ENCODE results near the gene NSUN2.

The NSUN2 gene

DNA sequence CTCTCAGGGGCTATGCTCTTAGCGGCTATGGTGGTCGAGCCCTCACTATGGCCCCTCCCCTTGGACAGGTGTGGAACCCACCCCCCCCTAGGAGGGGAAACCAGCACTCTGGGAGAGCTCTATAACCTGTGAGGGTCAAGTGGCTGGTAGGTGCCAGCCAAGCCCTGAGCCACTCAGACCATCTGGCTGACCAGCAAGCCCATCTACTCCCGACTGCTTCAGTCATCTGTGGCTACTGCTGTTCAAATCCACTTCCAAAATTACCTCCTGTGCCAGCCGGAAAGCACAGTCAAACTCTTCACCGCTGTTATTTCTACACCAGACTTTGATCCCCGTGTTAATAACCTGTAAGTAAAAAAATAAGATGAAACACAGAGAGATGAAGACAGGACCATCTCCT lies 28.5 kb downstream of the NSUN2 start:
- ChIA-PET CTCF (no interaction called here), POLR2A (no interaction called here)
- Histone ChIP-seq H3K9me3 (ENCODE audit: control insufficient read depth, insufficient read depth, low read depth, low read length) (no peaks in the 10 kb centered on the region), H3K4me3 (ENCODE audit: low read depth, low read length) (no peak overlapping the region), H3K4me1 (ENCODE audit: control insufficient read depth, insufficient read depth, low read length) (no peaks in the 10 kb centered on the region), H3K36me3 (ENCODE audit: control insufficient read depth in 2 of 2, insufficient read depth in 1 of 2, low read length in 2 of 2) (peaks cover 71 to 98% of the 10 kb centered on the region in 2 experiments), H3K27ac (ENCODE audit: extremely low read depth, low read depth, low read length) (no peak overlapping the region)
- TF ChIP-seq, protein P1, sequence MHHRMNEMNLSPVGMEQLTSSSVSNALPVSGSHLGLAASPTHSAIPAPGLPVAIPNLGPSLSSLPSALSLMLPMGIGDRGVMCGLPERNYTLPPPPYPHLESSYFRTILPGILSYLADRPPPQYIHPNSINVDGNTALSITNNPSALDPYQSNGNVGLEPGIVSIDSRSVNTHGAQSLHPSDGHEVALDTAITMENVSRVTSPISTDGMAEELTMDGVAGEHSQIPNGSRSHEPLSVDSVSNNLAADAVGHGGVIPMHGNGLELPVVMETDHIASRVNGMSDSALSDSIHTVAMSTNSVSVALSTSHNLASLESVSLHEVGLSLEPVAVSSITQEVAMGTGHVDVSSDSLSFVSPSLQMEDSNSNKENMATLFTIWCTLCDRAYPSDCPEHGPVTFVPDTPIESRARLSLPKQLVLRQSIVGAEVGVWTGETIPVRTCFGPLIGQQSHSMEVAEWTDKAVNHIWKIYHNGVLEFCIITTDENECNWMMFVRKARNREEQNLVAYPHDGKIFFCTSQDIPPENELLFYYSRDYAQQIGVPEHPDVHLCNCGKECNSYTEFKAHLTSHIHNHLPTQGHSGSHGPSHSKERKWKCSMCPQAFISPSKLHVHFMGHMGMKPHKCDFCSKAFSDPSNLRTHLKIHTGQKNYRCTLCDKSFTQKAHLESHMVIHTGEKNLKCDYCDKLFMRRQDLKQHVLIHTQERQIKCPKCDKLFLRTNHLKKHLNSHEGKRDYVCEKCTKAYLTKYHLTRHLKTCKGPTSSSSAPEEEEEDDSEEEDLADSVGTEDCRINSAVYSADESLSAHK (tag by site-specific recombination; IDR thresholded peaks at IDR 0.05), result no peak
- no peak for TF ChIP-seq ZNF404 (tag by site-specific recombination; IDR thresholded peaks at IDR 0.05)
- TF ChIP-seq BCL11A (tag by site-specific recombination; IDR thresholded peaks at IDR 0.05; ENCODE audit: low read depth), result no peak
- TF ChIP-seq MZF1 (tag by site-specific recombination; IDR thresholded peaks at IDR 0.05; ENCODE audit: borderline replicate concordance), result no peak
- TF ChIP-seq ZNF146 (tag by site-specific recombination; IDR thresholded peaks at IDR 0.05), result no peak
- TF ChIP-seq OSR2 (tag by site-specific recombination; IDR thresholded peaks at IDR 0.05), result no peak
- TF ChIP-seq ZNF677 (tag by site-specific recombination; IDR thresholded peaks at IDR 0.05), result no peak
- TF ChIP-seq, protein P2, sequence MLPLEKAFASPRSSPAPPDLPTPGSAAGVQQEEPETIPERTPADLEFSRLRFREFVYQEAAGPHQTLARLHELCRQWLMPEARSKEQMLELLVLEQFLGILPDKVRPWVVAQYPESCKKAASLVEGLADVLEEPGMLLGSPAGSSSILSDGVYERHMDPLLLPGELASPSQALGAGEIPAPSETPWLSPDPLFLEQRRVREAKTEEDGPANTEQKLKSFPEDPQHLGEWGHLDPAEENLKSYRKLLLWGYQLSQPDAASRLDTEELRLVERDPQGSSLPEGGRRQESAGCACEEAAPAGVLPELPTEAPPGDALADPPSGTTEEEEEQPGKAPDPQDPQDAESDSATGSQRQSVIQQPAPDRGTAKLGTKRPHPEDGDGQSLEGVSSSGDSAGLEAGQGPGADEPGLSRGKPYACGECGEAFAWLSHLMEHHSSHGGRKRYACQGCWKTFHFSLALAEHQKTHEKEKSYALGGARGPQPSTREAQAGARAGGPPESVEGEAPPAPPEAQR (tag by site-specific recombination; IDR thresholded peaks at IDR 0.05), result no peak
- TF ChIP-seq, protein P3, sequence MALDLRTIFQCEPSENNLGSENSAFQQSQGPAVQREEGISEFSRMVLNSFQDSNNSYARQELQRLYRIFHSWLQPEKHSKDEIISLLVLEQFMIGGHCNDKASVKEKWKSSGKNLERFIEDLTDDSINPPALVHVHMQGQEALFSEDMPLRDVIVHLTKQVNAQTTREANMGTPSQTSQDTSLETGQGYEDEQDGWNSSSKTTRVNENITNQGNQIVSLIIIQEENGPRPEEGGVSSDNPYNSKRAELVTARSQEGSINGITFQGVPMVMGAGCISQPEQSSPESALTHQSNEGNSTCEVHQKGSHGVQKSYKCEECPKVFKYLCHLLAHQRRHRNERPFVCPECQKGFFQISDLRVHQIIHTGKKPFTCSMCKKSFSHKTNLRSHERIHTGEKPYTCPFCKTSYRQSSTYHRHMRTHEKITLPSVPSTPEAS (tag by site-specific recombination; IDR thresholded peaks at IDR 0.05), result no peak
- TF ChIP-seq, protein P4, sequence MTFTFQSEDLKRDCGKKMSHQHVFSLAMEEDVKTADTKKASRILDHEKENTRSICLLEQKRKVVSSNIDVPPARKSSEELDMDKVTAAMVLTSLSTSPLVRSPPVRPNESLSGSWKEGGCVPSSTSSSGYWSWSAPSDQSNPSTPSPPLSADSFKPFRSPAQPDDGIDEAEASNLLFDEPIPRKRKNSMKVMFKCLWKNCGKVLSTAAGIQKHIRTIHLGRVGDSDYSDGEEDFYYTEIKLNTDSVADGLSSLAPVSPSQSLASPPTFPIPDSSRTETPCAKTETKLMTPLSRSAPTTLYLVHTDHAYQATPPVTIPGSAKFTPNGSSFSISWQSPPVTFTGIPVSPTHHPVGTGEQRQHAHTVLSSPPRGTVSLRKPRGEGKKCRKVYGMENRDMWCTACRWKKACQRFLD (tag by site-specific recombination; IDR thresholded peaks at IDR 0.05), result no peak
- TF ChIP-seq ZNF248 (tag by site-specific recombination; IDR thresholded peaks at IDR 0.05), result no peak
- TF ChIP-seq, protein P5, sequence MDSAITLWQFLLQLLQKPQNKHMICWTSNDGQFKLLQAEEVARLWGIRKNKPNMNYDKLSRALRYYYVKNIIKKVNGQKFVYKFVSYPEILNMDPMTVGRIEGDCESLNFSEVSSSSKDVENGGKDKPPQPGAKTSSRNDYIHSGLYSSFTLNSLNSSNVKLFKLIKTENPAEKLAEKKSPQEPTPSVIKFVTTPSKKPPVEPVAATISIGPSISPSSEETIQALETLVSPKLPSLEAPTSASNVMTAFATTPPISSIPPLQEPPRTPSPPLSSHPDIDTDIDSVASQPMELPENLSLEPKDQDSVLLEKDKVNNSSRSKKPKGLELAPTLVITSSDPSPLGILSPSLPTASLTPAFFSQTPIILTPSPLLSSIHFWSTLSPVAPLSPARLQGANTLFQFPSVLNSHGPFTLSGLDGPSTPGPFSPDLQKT (IDR thresholded peaks at IDR 0.05; ENCODE audit: borderline replicate concordance, low read depth, low read length), result no peak
- TF ChIP-seq REPIN1 (tag by site-specific recombination; IDR thresholded peaks at IDR 0.05; ENCODE audit: low read depth), result no peak
- TF ChIP-seq, protein P6, sequence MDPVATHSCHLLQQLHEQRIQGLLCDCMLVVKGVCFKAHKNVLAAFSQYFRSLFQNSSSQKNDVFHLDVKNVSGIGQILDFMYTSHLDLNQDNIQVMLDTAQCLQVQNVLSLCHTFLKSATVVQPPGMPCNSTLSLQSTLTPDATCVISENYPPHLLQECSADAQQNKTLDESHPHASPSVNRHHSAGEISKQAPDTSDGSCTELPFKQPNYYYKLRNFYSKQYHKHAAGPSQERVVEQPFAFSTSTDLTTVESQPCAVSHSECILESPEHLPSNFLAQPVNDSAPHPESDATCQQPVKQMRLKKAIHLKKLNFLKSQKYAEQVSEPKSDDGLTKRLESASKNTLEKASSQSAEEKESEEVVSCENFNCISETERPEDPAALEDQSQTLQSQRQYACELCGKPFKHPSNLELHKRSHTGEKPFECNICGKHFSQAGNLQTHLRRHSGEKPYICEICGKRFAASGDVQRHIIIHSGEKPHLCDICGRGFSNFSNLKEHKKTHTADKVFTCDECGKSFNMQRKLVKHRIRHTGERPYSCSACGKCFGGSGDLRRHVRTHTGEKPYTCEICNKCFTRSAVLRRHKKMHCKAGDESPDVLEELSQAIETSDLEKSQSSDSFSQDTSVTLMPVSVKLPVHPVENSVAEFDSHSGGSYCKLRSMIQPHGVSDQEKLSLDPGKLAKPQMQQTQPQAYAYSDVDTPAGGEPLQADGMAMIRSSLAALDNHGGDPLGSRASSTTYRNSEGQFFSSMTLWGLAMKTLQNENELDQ (tag by site-specific recombination; IDR thresholded peaks at IDR 0.05; ENCODE audit: low read depth), result no peak
- TF ChIP-seq ZNF600 (tag by site-specific recombination; IDR thresholded peaks at IDR 0.05), result no peak
- no peak for TF ChIP-seq ZFHX2 (tag by site-specific recombination; conservative IDR thresholded peaks at IDR 0.05)
- no peak for TF ChIP-seq ZBTB1 (tag by site-specific recombination; IDR thresholded peaks at IDR 0.05)
- TF ChIP-seq KLF10 (tag by site-specific recombination; IDR thresholded peaks at IDR 0.05), result no peak
- no peak for TF ChIP-seq ZNF138 (tag by site-specific recombination; IDR thresholded peaks at IDR 0.05; ENCODE audit: borderline replicate concordance)
- no peak for TF ChIP-seq MEIS1 (CRISPR knock-in tag; IDR thresholded peaks at IDR 0.05; ENCODE audit: borderline replicate concordance)
